ENCODE measurements around the gene BEAN1.

DNA sequence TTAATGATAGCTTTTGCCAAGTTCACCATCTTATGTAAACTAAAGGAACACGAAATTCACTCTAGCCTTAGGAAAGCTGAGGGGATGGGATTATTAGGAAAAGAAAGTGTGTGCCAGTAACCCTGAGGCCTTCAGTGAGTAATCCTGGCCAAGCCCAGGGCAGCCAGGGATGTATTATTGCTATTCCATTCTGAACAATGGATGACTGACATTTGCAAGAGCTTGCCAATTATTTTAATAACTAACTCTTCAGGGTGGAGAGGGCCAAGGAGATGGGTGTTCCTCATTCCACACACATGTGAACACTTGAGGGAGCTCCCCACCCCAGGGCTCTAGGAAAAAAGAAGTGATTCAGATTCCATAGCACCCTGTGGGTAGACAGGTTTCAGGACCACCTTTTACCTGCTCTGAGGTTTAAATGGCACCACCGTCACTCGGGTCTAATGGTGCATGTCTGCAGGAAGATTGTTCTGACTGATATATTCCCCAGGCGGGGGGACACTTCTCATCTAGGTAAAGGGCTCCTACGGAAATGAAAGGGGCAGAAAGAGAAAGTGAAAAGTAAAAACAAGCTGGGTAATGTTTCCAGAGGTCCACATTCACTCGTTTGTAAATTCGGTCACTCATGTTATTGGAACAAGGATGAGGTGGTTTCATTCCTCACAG is 81.3 kb downstream of the BEAN1 start:
- no peak for TF ChIP-seq GATA2 (IDR thresholded peaks at IDR 0.05; ENCODE audit: low read depth, low read length)
- no peak for TF ChIP-seq GATA3 (IDR thresholded peaks at IDR 0.05; ENCODE audit: low read depth, low read length)

Measured in SH-SY5Y (cell line).